Bronchial epithelial cell (primary cell): ENCODE data around the gene PDE2A. TPM values are rescaled to one million over a fixed set of nuclear protein-coding genes. Genes with fewer than 3 reads are reported as not detected.
A peak's percentile ranks its signal among the peaks of the same experiment; 100 is the strongest.

Experiments used
- DNase-seq: peaks from one replicate; pipeline ENCODE4 v3.0.0-alpha.2; 2010; ENCODE audit warnings: low read depth
- FAIRE-seq: peaks from 2 replicates; lab custom pipeline; 2011; peaks lifted over from hg19 to GRCh38; lab: Jason Lieb, UNC
- H3K27me3 ChIP-seq: 2 replicates; pipeline ENCODE4 v1.5.1; 2011; ENCODE audit warnings: low read length; ENCODE audit not compliant: control insufficient read depth, insufficient read depth
- H3K36me3 ChIP-seq: 2 replicates; pipeline ENCODE4 v1.5.1; 2011; ENCODE audit warnings: low read length; ENCODE audit not compliant: control insufficient read depth, insufficient read depth
- H3K4me3 ChIP-seq: 2 replicates; pipeline ENCODE4 v1.5.1; 2011; ENCODE audit warnings: mild to moderate bottlenecking, low read depth, low read length, control low read depth
- CTCF ChIP-seq: IDR thresholded peaks from 2 replicates; pipeline ENCODE4 v1.5.1; 2011; ENCODE audit warnings: mild to moderate bottlenecking, moderate library complexity, low read length, control low read depth, inconsistent platforms; ENCODE audit not compliant: insufficient read depth, severe bottlenecking
- total RNA-seq: library from RNA; depleted of rRNA; stranded (reverse); fragments of >200 nt; gene quantifications from 2 replicates; pipeline ENCODE4 v1.2.1, GENCODE V29; 2014

Gene PDE2A
- total RNA-seq, 1 donor from 2014 or later, result 1.6 TPM

- Histone ChIP-seq H3K36me3 (no peaks in the 10 kb centered on the region), H3K27me3 (no peaks in the 10 kb centered on the region), H3K4me3 (no peak overlapping the region)
- FAIRE-seq (peak; percentile 97), DNase-seq (no peak)
- no peak for TF ChIP-seq CTCF
These were observed 49.6 kb downstream of the PDE2A start for GRCh38 chr11:72624496-72625201.

GRCh38 chr11:72623052-72623451 is 51.2 kb downstream of the PDE2A start:
- DNase-seq (no peak), FAIRE-seq (no peak)
- no peaks in the 10 kb centered on the region for H3K36me3 ChIP-seq
- no peak for TF ChIP-seq CTCF
- no peaks in the 10 kb centered on the region for H3K27me3 ChIP-seq
- H3K4me3 ChIP-seq, result no peak overlapping the region

DNA sequence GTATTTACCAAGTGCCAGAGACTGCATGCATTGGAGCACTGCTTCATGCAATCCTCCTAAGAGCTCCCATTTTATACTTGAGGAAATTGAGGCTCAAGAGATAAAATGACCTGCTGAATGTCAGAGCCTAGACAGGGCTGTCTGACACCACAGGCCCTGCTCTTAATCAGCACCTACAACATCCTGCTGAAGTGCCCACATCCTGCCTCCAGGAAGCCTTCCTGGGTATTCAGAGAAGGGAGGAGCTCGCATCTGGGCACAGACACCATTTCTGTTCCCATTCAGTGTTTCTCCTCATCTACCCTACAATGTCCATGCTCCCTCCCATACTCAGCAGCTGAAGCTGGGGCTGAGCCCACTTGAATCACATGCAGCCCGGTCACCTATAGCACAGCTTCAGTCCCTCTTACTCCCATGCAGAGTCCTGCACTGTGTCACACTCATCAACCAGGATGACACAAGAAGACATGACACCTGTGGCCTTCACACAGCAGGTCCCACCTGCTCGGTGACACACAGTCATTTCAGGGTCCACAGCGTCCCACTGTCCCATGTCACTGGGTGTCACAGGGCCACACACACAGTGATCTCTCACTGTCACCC is 53.1 kb downstream of the PDE2A start:
- no peaks in the 10 kb centered on the region for H3K36me3 ChIP-seq
- no peak overlapping the region for H3K4me3 ChIP-seq
- no peaks in the 10 kb centered on the region for H3K27me3 ChIP-seq
- DNase-seq, result no peak
- FAIRE-seq, result no peak
- no peak for TF ChIP-seq CTCF

GRCh38 chr11:72618803-72619202 is 55.4 kb downstream of the PDE2A start:
- TF ChIP-seq CTCF, result no peak
- FAIRE-seq (no peak), DNase-seq (no peak)
- Histone ChIP-seq H3K4me3 (no peak overlapping the region), H3K27me3 (no peaks in the 10 kb centered on the region), H3K36me3 (no peaks in the 10 kb centered on the region)

- no peak overlapping the region for H3K4me3 ChIP-seq
These were observed 57.0 kb downstream of the PDE2A start for GRCh38 chr11:72617080-72617762.

More at GRCh38 chr11:72617080-72617762, 57.0 kb downstream of the PDE2A start:
- H3K36me3 ChIP-seq, result no peaks in the 10 kb centered on the region
- no peak for DNase-seq
- H3K27me3 ChIP-seq, result no peaks in the 10 kb centered on the region
- no peak for TF ChIP-seq CTCF
- no peak for FAIRE-seq
